Measurements from ENCODE around the gene FMC1.

The FMC1 gene

DNA sequence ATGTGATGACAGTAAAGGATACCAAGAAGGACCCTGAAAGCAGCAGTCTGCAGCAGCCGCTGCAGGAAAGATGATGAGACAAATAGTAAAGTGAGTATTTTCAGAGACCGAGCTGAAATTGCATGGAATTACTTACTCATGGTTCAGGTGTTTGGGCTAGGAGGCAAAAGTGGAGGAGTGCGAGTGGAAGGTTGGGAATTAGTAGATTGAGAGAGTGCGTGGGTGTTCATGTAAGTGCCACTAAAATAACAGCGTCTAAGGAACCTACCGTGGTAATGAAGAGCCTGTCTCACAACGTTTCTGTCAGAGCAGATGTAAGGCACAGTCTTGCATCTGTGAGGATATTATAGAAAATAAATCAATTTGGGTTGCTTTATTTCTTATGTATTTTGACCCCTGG is 48.3 kb upstream of the FMC1 start:
- Histone ChIP-seq H3K4me3 (ENCODE audit: low read depth, low read length) (no peak overlapping the region), H3K36me3 (ENCODE audit: control insufficient read depth in 2 of 2, insufficient read depth in 1 of 2, low read length in 2 of 2) (peaks cover 0 to 18% of the 10 kb centered on the region in 2 experiments; a peak in 1 of 3 replicates), H3K4me1 (ENCODE audit: control insufficient read depth, insufficient read depth, low read length) (no peaks in the 10 kb centered on the region), H3K9me3 (ENCODE audit: control insufficient read depth, insufficient read depth, low read depth, low read length) (no peaks in the 10 kb centered on the region), H3K27ac (ENCODE audit: extremely low read depth, low read depth, low read length) (no peak overlapping the region)
- TF ChIP-seq ZNF350 (tag by site-specific recombination; IDR thresholded peaks at IDR 0.05) (no peak), ZFHX2 (tag by site-specific recombination; conservative IDR thresholded peaks at IDR 0.05) (peak; percentile 19; the same call in 1 of the 2 replicates), ZNF133 (tag by site-specific recombination; IDR thresholded peaks at IDR 0.05) (no peak), ZBTB20 (tag by site-specific recombination; IDR thresholded peaks at IDR 0.05) (no peak), ZNF585B (tag by site-specific recombination; IDR thresholded peaks at IDR 0.05) (no peak), ZNF677 (tag by site-specific recombination; IDR thresholded peaks at IDR 0.05) (no peak), ZSCAN23 (tag by site-specific recombination; IDR thresholded peaks at IDR 0.05) (no peak), ZNF791 (tag by site-specific recombination; IDR thresholded peaks at IDR 0.05) (no peak), EGR2 (tag by site-specific recombination; IDR thresholded peaks at IDR 0.05; ENCODE audit: low read depth) (0 out of 2 replicates have a peak, but pooled peaks have one; percentile 24)
- TF ChIP-seq, protein P1, sequence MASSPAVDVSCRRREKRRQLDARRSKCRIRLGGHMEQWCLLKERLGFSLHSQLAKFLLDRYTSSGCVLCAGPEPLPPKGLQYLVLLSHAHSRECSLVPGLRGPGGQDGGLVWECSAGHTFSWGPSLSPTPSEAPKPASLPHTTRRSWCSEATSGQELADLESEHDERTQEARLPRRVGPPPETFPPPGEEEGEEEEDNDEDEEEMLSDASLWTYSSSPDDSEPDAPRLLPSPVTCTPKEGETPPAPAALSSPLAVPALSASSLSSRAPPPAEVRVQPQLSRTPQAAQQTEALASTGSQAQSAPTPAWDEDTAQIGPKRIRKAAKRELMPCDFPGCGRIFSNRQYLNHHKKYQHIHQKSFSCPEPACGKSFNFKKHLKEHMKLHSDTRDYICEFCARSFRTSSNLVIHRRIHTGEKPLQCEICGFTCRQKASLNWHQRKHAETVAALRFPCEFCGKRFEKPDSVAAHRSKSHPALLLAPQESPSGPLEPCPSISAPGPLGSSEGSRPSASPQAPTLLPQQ (tag by site-specific recombination; IDR thresholded peaks at IDR 0.05): no peak
- TF ChIP-seq, protein P2, sequence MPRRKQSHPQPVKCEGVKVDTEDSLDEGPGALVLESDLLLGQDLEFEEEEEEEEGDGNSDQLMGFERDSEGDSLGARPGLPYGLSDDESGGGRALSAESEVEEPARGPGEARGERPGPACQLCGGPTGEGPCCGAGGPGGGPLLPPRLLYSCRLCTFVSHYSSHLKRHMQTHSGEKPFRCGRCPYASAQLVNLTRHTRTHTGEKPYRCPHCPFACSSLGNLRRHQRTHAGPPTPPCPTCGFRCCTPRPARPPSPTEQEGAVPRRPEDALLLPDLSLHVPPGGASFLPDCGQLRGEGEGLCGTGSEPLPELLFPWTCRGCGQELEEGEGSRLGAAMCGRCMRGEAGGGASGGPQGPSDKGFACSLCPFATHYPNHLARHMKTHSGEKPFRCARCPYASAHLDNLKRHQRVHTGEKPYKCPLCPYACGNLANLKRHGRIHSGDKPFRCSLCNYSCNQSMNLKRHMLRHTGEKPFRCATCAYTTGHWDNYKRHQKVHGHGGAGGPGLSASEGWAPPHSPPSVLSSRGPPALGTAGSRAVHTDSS (tag by site-specific recombination; IDR thresholded peaks at IDR 0.05): no peak
- TF ChIP-seq, protein P3, sequence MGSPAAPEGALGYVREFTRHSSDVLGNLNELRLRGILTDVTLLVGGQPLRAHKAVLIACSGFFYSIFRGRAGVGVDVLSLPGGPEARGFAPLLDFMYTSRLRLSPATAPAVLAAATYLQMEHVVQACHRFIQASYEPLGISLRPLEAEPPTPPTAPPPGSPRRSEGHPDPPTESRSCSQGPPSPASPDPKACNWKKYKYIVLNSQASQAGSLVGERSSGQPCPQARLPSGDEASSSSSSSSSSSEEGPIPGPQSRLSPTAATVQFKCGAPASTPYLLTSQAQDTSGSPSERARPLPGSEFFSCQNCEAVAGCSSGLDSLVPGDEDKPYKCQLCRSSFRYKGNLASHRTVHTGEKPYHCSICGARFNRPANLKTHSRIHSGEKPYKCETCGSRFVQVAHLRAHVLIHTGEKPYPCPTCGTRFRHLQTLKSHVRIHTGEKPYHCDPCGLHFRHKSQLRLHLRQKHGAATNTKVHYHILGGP (tag by site-specific recombination; IDR thresholded peaks at IDR 0.05): no peak
- TF ChIP-seq, protein P4, sequence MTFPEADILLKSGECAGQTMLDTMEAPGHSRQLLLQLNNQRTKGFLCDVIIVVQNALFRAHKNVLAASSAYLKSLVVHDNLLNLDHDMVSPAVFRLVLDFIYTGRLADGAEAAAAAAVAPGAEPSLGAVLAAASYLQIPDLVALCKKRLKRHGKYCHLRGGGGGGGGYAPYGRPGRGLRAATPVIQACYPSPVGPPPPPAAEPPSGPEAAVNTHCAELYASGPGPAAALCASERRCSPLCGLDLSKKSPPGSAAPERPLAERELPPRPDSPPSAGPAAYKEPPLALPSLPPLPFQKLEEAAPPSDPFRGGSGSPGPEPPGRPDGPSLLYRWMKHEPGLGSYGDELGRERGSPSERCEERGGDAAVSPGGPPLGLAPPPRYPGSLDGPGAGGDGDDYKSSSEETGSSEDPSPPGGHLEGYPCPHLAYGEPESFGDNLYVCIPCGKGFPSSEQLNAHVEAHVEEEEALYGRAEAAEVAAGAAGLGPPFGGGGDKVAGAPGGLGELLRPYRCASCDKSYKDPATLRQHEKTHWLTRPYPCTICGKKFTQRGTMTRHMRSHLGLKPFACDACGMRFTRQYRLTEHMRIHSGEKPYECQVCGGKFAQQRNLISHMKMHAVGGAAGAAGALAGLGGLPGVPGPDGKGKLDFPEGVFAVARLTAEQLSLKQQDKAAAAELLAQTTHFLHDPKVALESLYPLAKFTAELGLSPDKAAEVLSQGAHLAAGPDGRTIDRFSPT (tag by site-specific recombination; IDR thresholded peaks at IDR 0.05): no peak
- CTCF ChIA-PET: no interaction called here
- POLR2A ChIA-PET: no interaction called here

DNA sequence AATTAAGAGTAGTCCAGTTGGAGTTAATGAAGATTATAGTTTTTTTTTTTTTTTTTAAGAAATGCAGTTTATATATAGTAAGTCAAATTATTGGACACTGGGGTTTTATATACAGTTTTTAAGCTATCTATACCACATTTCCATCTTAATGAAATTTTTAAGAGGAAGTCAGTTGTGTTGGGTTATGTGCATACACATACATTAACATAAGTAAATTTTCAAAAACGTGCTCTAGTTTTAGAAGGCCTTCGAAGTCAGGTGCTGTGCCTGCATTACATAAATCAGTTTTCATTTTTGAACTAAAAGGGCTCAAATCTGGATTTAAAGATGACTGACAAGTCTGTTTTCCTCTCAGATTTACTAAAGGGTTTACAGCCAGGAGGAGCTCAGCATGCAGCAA is 47.6 kb upstream of the FMC1 start:
- no peak for TF ChIP-seq ZNF433 (tag by site-specific recombination; IDR thresholded peaks at IDR 0.05; ENCODE audit: low read depth)
- TF ChIP-seq, protein P5, sequence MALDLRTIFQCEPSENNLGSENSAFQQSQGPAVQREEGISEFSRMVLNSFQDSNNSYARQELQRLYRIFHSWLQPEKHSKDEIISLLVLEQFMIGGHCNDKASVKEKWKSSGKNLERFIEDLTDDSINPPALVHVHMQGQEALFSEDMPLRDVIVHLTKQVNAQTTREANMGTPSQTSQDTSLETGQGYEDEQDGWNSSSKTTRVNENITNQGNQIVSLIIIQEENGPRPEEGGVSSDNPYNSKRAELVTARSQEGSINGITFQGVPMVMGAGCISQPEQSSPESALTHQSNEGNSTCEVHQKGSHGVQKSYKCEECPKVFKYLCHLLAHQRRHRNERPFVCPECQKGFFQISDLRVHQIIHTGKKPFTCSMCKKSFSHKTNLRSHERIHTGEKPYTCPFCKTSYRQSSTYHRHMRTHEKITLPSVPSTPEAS (tag by site-specific recombination; IDR thresholded peaks at IDR 0.05): no peak
- TF ChIP-seq, protein P6, sequence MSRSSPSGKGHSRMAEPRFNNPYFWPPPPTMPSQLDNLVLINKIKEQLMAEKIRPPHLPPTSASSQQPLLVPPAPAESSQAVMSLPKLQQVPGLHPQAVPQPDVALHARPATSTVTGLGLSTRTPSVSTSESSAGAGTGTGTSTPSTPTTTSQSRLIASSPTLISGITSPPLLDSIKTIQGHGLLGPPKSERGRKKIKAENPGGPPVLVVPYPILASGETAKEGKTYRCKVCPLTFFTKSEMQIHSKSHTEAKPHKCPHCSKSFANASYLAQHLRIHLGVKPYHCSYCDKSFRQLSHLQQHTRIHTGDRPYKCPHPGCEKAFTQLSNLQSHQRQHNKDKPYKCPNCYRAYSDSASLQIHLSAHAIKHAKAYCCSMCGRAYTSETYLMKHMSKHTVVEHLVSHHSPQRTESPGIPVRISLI (tag by site-specific recombination; IDR thresholded peaks at IDR 0.05): no peak
- no peak for TF ChIP-seq ZNF626 (tag by site-specific recombination; IDR thresholded peaks at IDR 0.05)
- TF ChIP-seq ZNF266 (tag by site-specific recombination; IDR thresholded peaks at IDR 0.05; ENCODE audit: low read depth): no peak
- TF ChIP-seq ZNF777 (tag by site-specific recombination; IDR thresholded peaks at IDR 0.05; ENCODE audit: borderline replicate concordance): no peak
- TF ChIP-seq ZNF473 (tag by site-specific recombination; IDR thresholded peaks at IDR 0.05): no peak
- no peak for TF ChIP-seq SCRT1 (tag by site-specific recombination; IDR thresholded peaks at IDR 0.05; ENCODE audit: borderline replicate concordance)
- ChIA-PET CTCF (no interaction called here), POLR2A (interaction anchor here (0.7 kb wide), 1 partner anchor 371 kb away, joined by 3 read pairs; no protein-coding TSS in a partner anchor)
- Histone ChIP-seq H3K4me1 (ENCODE audit: control insufficient read depth, insufficient read depth, low read length) (no peaks in the 10 kb centered on the region), H3K36me3 (ENCODE audit: control insufficient read depth in 2 of 2, insufficient read depth in 1 of 2, low read length in 2 of 2) (peaks cover 0 to 20% of the 10 kb centered on the region in 2 experiments; a peak in 1 of 3 replicates), H3K27ac (ENCODE audit: extremely low read depth, low read depth, low read length) (no peak overlapping the region), H3K4me3 (ENCODE audit: low read depth, low read length) (no peak overlapping the region), H3K9me3 (ENCODE audit: control insufficient read depth, insufficient read depth, low read depth, low read length) (no peaks in the 10 kb centered on the region)
